ENCODE results near the gene TMEM114. TPM values are rescaled to one million over a fixed set of nuclear protein-coding genes. Genes with fewer than 3 reads are reported as not detected.

TMEM114 gene
- total RNA-seq, 1 experiment from 2014 or later, result not detected

DNA sequence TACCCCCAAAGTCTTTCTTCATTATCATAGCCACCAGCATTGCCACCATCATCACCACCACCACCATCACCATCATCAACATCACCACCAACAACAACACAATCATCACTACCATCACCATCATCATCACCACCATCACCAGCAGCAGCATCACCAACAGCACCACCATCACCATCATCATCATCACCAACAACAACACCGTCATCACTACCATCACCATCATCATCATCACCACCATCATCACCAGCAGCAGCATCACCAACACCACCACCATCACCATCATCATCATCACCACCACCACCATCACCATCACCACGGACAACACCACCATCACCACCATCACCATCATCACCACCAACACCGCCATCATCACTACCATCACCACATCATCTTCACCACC, 500 bp upstream of the TMEM114 start:
- Histone ChIP-seq H3K36me3 (replicated peaks; ENCODE audit: control insufficient read depth, insufficient read depth, low read length) (no peaks in the 10 kb centered on the region), H3K4me3 (ENCODE audit: insufficient read depth, low read depth, low read length) (no peak overlapping the region), H3K27me3 (ENCODE audit: control insufficient read depth, insufficient read depth, low read length) (peaks cover 36% of the 10 kb centered on the region)
- DNase-seq, result no peak

DNA sequence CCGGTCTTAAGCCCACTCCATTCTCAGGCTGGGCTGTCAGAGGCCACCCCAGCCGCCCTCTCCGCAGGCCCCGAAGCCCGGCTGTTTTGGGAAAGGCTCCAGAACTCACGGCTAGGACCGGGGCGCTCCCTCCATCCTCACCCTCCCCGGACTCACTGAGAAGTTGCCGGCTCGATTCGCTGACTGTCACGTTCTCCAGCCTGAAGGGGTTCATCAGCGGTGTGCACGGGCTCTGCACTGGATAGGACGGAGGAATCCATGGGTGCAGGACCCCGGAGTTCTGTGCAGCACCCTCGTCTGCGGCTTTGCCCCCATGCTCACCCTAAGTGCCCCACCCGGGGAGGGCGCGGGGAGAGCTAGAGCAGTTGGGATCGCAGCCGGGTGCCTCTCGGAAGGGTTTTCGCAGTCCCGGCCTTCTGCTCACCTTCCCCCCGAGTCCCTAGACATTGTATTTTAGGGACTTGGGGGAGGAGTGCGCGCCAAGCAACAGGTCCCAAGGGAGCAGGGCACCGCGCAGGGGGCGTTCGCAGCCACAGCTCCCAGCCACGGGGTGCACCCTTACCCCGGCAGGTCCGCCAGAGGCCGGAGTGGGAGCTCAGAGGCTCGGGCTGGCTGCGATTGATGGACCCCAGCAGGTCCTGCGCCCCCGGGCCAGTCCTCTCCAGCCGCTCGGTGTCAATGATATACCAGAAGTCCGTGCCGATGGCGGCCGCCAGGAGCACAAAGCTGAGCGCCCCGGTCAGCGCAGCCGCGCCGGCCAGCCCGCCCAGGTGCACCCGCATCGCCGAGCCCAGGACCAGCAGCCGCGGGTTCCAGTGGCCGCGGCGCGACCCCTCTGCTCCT, 1.0 kb downstream of the TMEM114 start:
- no peaks in the 10 kb centered on the region for H3K36me3 ChIP-seq (replicated peaks; ENCODE audit: control insufficient read depth, insufficient read depth, low read length)
- peak; percentile 87 for DNase-seq
- H3K27me3 ChIP-seq (ENCODE audit: control insufficient read depth, insufficient read depth, low read length), result peaks cover 36% of the 10 kb centered on the region
- peak overlapping the region; percentile 50 for H3K4me3 ChIP-seq (ENCODE audit: insufficient read depth, low read depth, low read length)

DNA sequence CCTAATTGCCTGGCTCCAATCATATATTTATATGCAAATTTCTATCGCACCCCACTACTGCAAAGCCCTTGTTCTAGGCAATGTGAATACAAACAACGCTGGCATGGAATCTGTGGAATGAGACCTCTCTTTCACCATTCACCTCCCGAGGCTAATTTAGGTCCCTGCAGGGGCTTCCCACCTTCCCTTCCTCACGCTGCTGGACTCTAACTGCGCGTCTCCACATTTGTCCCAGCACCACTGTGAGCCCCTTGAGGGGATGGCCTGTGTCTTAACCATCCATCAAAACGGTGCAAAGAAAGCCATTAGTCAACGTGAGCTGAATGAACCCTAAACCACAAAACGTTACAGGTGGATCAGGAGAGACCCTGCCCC, 1.6 kb downstream of the TMEM114 start:
- peak overlapping the region; percentile 50; the same call in 1 of the 2 replicates for H3K4me3 ChIP-seq (ENCODE audit: insufficient read depth, low read depth, low read length)
- H3K36me3 ChIP-seq (replicated peaks; ENCODE audit: control insufficient read depth, insufficient read depth, low read length), result no peaks in the 10 kb centered on the region
- DNase-seq, result peak; percentile 79
- peaks cover 36% of the 10 kb centered on the region for H3K27me3 ChIP-seq (ENCODE audit: control insufficient read depth, insufficient read depth, low read length)

DNA sequence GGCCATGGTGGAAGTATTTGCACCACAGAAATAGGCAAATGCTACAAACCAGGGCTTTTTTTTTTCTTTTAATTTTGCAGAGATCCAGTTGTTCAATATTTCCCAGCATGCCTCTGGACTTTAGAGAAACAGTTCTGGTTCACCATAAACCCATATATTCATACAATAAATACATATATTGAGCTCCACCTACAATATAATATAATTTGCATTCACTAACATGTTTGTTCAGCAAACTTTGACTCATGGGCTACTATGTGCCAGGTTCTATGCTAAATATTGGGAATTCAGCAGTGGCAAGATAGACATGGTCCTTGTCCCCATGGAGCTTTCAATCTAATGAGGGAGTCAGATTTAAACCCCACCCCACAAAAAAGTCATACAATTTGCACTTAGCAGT, 3.2 kb downstream of the TMEM114 start:
- Histone ChIP-seq H3K36me3 (replicated peaks; ENCODE audit: control insufficient read depth, insufficient read depth, low read length) (no peaks in the 10 kb centered on the region), H3K4me3 (ENCODE audit: insufficient read depth, low read depth, low read length) (no peak overlapping the region), H3K27me3 (ENCODE audit: control insufficient read depth, insufficient read depth, low read length) (peaks cover 36% of the 10 kb centered on the region)
- DNase-seq, result no peak

DNA sequence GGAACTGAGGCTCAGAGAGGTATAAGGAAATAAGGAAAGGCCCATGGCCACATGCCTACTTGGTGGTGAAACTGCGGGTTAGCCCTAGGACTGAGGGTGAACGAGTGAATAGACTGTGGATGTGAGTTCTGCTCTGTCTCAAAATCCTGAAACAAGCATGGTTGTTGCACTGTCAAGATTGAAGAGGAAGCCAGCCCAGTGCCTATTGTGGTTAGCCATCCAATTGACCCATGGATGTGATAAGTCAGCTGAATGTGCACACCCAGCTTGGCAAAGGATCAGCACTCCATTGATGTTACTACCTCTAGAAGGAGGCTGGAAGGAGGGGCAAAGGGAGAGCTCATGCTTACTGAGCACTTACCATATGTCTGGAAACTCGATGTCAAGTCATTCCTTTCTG, 4.5 kb downstream of the TMEM114 start:
- Histone ChIP-seq H3K36me3 (replicated peaks; ENCODE audit: control insufficient read depth, insufficient read depth, low read length) (no peaks in the 10 kb centered on the region), H3K27me3 (ENCODE audit: control insufficient read depth, insufficient read depth, low read length) (peaks cover 32% of the 10 kb centered on the region), H3K4me3 (ENCODE audit: insufficient read depth, low read depth, low read length) (no peak overlapping the region)
- no peak for DNase-seq

DNA sequence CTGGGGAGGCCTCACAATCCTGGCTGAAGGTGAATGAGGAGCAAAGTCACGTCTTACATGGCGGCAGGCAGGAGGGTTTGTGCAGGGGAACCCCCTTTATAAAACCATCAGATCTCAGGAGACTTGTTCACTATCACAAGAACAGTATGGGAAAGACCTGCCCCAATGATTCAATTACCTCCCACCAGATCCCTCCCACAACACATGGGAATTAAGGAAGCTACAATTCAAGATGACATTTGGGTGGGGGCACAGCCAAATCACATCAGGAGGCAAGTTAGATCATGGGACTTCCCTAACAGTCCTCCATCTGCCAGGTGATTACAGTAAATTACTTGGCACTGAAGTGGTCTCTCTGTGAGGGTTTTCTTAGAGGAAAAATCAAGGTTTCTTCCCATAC, 5.3 kb downstream of the TMEM114 start:
- H3K4me3 ChIP-seq (ENCODE audit: insufficient read depth, low read depth, low read length), result no peak overlapping the region
- H3K36me3 ChIP-seq (replicated peaks; ENCODE audit: control insufficient read depth, insufficient read depth, low read length), result no peaks in the 10 kb centered on the region
- DNase-seq, result no peak
- peaks cover 23% of the 10 kb centered on the region for H3K27me3 ChIP-seq (ENCODE audit: control insufficient read depth, insufficient read depth, low read length)

DNA sequence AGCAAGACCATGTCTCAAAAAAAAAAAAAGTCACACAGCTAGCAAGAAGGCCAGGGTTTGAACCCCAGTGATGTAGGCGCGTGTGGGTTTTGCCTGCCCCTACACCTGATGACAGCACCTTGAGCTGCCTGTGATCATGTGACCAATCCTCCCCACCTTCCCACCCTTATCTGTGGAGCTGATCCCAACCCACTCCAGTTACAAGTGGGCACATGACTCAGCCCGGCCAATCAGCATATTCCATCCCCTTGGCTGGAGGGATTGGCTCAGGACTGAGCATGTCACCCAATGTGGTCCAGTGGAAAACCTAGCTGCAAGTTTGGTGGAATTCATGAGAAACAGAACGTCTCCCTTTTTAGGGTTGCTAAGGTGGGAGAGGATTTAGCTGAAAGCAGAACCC, 6.6 kb downstream of the TMEM114 start:
- H3K4me3 ChIP-seq (ENCODE audit: insufficient read depth, low read depth, low read length), result no peak overlapping the region
- DNase-seq, result peak; percentile 76
- H3K27me3 ChIP-seq (ENCODE audit: control insufficient read depth, insufficient read depth, low read length), result peaks cover 10% of the 10 kb centered on the region
- H3K36me3 ChIP-seq (replicated peaks; ENCODE audit: control insufficient read depth, insufficient read depth, low read length), result no peaks in the 10 kb centered on the region

DNA sequence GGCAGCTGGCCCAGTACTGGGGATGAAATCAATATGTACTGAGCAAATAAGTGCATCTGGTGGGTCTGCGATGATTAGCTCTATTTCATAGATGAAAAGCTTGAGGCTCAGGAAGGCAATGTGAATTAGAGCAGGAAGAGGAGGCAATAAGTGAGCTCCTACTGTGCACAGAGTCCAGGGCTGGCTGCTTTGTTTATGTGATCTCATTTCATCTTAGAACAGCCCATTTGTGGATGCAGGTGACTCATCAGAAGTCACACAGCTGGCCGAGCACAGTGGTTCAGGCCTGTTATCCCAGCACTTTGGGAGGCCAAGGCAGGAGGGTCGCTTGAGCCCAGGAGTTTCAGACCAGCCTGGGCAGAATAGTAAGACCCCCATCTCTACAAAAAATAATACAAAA, 7.1 kb downstream of the TMEM114 start:
- H3K27me3 ChIP-seq (ENCODE audit: control insufficient read depth, insufficient read depth, low read length), result peaks cover 5% of the 10 kb centered on the region
- H3K4me3 ChIP-seq (ENCODE audit: insufficient read depth, low read depth, low read length), result no peak overlapping the region
- no peak for DNase-seq
- no peaks in the 10 kb centered on the region for H3K36me3 ChIP-seq (replicated peaks; ENCODE audit: control insufficient read depth, insufficient read depth, low read length)

DNA sequence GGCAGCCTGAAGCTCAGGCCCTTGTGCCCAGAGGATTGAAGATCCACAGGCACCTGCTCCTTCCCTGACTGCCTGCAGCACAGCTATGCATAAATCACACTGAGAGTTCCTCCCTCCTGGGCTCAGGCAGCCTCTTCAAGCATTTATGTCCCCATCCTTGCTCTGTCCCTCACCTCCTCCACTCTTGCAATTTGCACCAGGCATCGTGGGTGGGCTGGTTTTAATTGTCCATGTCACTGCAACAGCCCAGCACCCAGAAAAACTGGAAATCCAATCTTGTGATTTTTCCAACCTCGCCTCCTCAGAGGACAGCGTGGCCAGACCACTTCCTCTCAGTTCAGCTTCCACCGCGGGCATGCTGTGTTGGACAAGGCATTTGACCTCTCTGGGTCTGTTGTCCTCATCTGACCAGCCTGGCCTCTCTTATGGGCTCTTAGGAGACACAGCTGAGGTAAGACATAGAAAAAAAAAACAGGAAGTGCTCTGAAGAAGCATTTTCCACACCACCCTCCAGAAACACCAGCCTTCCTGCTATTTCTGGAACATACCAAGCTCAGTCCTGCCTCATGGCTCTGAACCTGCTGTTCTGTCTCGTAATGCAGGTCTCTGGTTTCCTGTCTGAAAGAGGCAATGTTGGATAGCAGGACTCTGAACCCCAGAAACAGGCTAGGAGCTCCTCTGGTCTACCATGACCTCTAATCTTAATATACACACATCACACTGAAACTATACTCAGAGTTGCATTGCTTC, 8.3 kb downstream of the TMEM114 start:
- Histone ChIP-seq H3K36me3 (replicated peaks; ENCODE audit: control insufficient read depth, insufficient read depth, low read length) (no peaks in the 10 kb centered on the region), H3K27me3 (ENCODE audit: control insufficient read depth, insufficient read depth, low read length) (no peaks in the 10 kb centered on the region), H3K4me3 (ENCODE audit: insufficient read depth, low read depth, low read length) (no peak overlapping the region)
- no peak for DNase-seq

DNA sequence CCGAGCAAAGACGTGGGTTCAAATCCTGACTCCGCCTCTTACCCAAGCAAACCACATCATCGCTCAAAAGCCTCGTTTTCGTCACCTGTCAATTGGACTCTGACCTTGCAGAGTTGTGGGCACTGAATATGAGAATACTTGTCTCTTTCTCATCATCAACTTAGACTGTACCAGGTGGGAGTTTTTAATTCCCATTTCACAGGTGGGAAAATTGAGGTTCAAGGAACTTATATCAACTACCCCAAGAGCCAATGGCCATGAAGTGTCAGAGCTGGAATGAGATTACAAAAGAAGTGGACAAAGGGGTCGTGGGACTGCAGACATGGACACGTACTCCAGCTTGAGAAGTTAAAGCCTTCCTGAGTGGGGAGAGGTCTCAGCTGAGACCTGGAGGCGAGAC, 10.8 kb downstream of the TMEM114 start:
- no peak for DNase-seq
- H3K36me3 ChIP-seq (replicated peaks; ENCODE audit: control insufficient read depth, insufficient read depth, low read length), result no peaks in the 10 kb centered on the region
- no peaks in the 10 kb centered on the region for H3K27me3 ChIP-seq (ENCODE audit: control insufficient read depth, insufficient read depth, low read length)
- H3K4me3 ChIP-seq (ENCODE audit: insufficient read depth, low read depth, low read length), result no peak overlapping the region

DNA sequence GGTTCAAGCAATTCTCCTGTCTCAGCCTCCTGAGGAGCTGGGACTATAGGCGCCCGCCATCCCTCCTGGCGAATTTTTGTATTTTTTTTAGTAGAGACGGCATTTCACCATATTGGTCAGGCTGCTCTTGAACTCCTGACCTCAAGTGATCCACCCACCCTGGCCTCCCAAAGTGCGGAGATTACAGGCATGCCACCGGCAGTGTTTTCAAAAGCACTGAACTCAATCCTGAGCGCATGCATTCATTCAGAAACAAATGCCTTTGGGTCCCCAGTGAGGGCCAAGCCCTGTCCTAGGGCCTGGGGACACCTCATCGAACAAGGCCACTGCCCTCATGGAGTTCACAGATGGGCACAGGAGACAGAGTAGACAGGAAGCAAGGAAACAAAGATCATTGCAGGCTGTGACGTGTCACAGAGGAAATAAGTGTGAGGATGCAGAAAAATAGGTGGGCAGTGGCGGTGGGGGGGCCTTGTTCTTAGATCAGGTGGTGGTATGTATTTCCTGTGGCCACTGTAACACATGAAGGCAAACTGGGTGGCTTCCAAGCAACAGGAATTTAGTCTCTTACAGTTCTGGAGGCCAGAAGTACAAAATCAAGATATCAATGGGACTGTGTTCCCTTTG, 12.5 kb downstream of the TMEM114 start:
- no peak overlapping the region for H3K4me3 ChIP-seq (ENCODE audit: insufficient read depth, low read depth, low read length)
- no peaks in the 10 kb centered on the region for H3K27me3 ChIP-seq (ENCODE audit: control insufficient read depth, insufficient read depth, low read length)
- DNase-seq, result no peak
- no peaks in the 10 kb centered on the region for H3K36me3 ChIP-seq (replicated peaks; ENCODE audit: control insufficient read depth, insufficient read depth, low read length)

DNA sequence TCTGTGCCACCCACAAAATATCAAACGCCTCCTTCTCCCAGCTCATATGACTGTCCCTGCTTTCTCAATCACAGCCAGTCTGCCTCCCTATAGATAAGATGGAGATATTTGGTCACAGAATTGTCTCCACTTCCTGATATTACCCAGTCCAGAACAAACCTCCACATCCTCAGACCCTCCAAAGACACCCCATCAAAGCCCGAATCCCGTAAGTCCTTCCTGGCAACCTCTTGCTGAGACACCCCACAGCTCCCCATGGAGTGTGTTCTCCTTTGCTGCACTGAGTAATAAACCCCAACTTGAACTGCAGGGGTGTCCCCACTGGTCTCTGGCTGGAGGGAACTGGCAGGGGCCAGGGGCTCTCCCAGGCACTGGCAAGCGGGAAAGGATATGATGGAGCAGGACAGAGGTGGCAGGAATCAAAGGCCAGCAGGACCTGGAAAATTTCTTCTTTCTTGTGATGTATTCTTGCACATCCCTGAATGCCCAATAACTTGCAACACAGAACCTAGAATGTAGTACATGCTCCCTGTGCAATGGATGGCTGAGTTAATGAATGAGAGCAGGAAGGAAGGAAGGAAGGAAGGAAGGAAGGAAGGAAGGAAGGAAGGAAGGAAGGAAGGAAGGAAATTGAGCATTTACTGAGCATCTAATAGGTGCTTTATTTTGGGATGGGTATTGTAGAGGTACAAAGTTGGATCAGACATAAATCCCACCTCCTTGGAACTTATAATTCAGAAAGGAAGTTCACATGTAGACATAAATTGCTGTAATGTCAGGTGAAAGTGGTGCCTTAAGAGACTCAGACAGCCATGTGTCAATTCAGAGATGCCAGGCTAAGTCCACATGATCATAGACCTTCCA, 13.9 kb downstream of the TMEM114 start:
- no peak overlapping the region for H3K4me3 ChIP-seq (ENCODE audit: insufficient read depth, low read depth, low read length)
- no peaks in the 10 kb centered on the region for H3K27me3 ChIP-seq (ENCODE audit: control insufficient read depth, insufficient read depth, low read length)
- no peak for DNase-seq
- H3K36me3 ChIP-seq (replicated peaks; ENCODE audit: control insufficient read depth, insufficient read depth, low read length), result no peaks in the 10 kb centered on the region

DNA sequence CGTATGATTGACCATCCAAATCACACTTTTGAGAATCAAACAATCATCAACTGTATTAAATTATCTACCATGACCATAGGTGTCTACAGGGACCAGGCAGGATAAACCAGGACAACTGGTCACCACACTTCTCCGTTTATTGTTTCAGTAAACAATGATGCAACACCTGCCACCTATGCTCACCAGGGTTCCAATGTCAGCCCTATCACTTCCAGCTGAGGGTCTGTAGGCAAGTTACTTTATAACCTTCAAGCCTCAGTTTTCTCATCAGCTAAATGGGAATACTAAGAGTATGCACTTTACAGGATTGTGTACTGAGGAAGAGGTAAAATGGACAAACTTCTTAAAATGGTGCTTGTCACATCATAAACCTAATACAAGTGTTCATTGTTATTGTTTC, 14.9 kb downstream of the TMEM114 start:
- no peak for DNase-seq
- no peaks in the 10 kb centered on the region for H3K27me3 ChIP-seq (ENCODE audit: control insufficient read depth, insufficient read depth, low read length)
- H3K36me3 ChIP-seq (replicated peaks; ENCODE audit: control insufficient read depth, insufficient read depth, low read length), result no peaks in the 10 kb centered on the region
- H3K4me3 ChIP-seq (ENCODE audit: insufficient read depth, low read depth, low read length), result no peak overlapping the region
